ENCODE data around the gene GCFC2.
"Not testable (repeated sequence)": the region's sequence is repeated elsewhere in the genome, so short reads cannot be mapped to it uniquely, and the experiment has no call there.

GRCh38 chr2:75675423-75675822, 35.3 kb downstream of the GCFC2 start:
- TF ChIP-seq EZH2 (IDR thresholded peaks at IDR 0.05; ENCODE audit: insufficient read depth, poor library complexity, severe bottlenecking); EZH2phosphoT487 (IDR thresholded peaks at IDR 0.05; ENCODE audit: insufficient read depth, low read depth): not testable (repeated sequence)
